HepG2 (cell line): ENCODE data around the gene PXYLP1. TPM values are rescaled to one million over a fixed set of nuclear protein-coding genes. Genes with fewer than 3 reads are reported as not detected.

Experiments used
- ARNT2 ChIP-seq: sonication (generic); formaldehyde crosslinking; IDR thresholded peaks from 2 replicates; pipeline ENCODE4 v1.8.0; 2022; ENCODE audit warnings: mild to moderate bottlenecking, low read depth, missing genetic modification reagents, moderate library complexity
- ATF5 ChIP-seq: sonication (generic); formaldehyde crosslinking; IDR thresholded peaks from 2 replicates; pipeline ENCODE4 v1.4.0; 2020; ENCODE audit warnings: mild to moderate bottlenecking, low read depth, missing genetic modification reagents
- E2F5 ChIP-seq: sonication (generic); formaldehyde crosslinking; conservative IDR thresholded peaks from 2 replicates; pipeline ENCODE4 v1.4.0; 2020; ENCODE audit warnings: missing genetic modification reagents
- FOSL1 ChIP-seq: sonication (generic); formaldehyde crosslinking; IDR thresholded peaks from 2 replicates; pipeline ENCODE4 v1.9.0; 2021; ENCODE audit warnings: missing genetic modification reagents, borderline replicate concordance
- HMG20A ChIP-seq: IDR thresholded peaks from 2 replicates; pipeline ENCODE4 v1.6.1; 2016; ENCODE audit warnings: borderline replicate concordance
- HOXD1 ChIP-seq: sonication (generic); formaldehyde crosslinking; IDR thresholded peaks from 2 replicates; pipeline ENCODE4 v1.5.0; 2020; ENCODE audit warnings: missing genetic modification reagents
- JUN ChIP-seq: sonication (generic); formaldehyde crosslinking; IDR thresholded peaks from 2 replicates; pipeline ENCODE4 v1.4.0; 2020; ENCODE audit warnings: mild to moderate bottlenecking, missing genetic modification reagents
- PREB ChIP-seq: sonication (generic); formaldehyde crosslinking; IDR thresholded peaks from 2 replicates; pipeline ENCODE4 v1.4.0; 2020; ENCODE audit warnings: missing genetic modification reagents
- SMARCC2 ChIP-seq: fragments of 450-650 bp; IDR thresholded peaks from 2 replicates; pipeline ENCODE4 v1.6.1; 2017; ENCODE audit warnings: antibody characterized with exemption, mild to moderate bottlenecking
- SMC3 ChIP-seq: IDR thresholded peaks from 2 replicates; pipeline ENCODE4 v1.6.1; 2011; ENCODE audit warnings: low read length, improper control_type of control experiment
- SP4 ChIP-seq: sonication (generic); formaldehyde crosslinking; IDR thresholded peaks from 2 replicates; pipeline ENCODE4 v1.8.1; 2023; ENCODE audit warnings: mild to moderate bottlenecking, missing genetic modification reagents
- ZBTB2 ChIP-seq: sonication (generic); formaldehyde crosslinking; IDR thresholded peaks from 2 replicates; pipeline ENCODE4 v1.8.0; 2022; ENCODE audit warnings: low read depth, missing genetic modification reagents
- ZBTB21 ChIP-seq: sonication (generic); formaldehyde crosslinking; IDR thresholded peaks from 2 replicates; pipeline ENCODE4 v1.4.0; 2020; ENCODE audit warnings: missing genetic modification reagents
- ZNF160 ChIP-seq: sonication (generic); formaldehyde crosslinking; IDR thresholded peaks from 2 replicates; pipeline ENCODE4 v1.8.0; 2022; ENCODE audit warnings: mild to moderate bottlenecking, inconsistent platforms, missing genetic modification reagents
- ZNF281 ChIP-seq: sonication (generic); formaldehyde crosslinking; IDR thresholded peaks from 2 replicates; pipeline ENCODE4 v1.4.0; 2020; ENCODE audit warnings: missing genetic modification reagents, borderline replicate concordance
- ZNF383 ChIP-seq: sonication (generic); formaldehyde crosslinking; IDR thresholded peaks from 2 replicates; pipeline ENCODE4 v1.4.0; 2020; ENCODE audit warnings: missing genetic modification reagents, mild to moderate bottlenecking, borderline replicate concordance
- ZNF468 ChIP-seq: sonication (generic); formaldehyde crosslinking; IDR thresholded peaks from 2 replicates; pipeline ENCODE4 v1.8.0; 2022; ENCODE audit warnings: mild to moderate bottlenecking, moderate library complexity, missing genetic modification reagents
- ZNF530 ChIP-seq: sonication (generic); formaldehyde crosslinking; IDR thresholded peaks from 2 replicates; pipeline ENCODE4 v1.5.0; 2020; ENCODE audit warnings: low read depth, mild to moderate bottlenecking, missing genetic modification reagents
- ZNF670 ChIP-seq: sonication (generic); formaldehyde crosslinking; IDR thresholded peaks from 2 replicates; pipeline ENCODE4 v1.8.0; 2022; ENCODE audit warnings: mild to moderate bottlenecking, missing genetic modification reagents, borderline replicate concordance
- ZNF761 ChIP-seq: sonication (generic); formaldehyde crosslinking; conservative IDR thresholded peaks from 2 replicates; pipeline ENCODE4 v1.4.0; 2020; ENCODE audit warnings: mild to moderate bottlenecking, missing genetic modification reagents
- polyA plus RNA-seq, 8 experiments: library from polyadenylated mRNA; depleted of rRNA in 3 of 8; stranded (reverse) in 7 of 8; unstranded in 1 of 8; fragments of >200 nt; fragmentation: Illumina TruSeq in 4 of 8; extraction: Trizol in 4 of 8; gene quantifications; 2 replicates each; pipeline versions ENCODE4 v1.2.1 to v1.2.3, GENCODE V29; 2011 to 2016; ENCODE audit warnings: low read depth in 4 of 8, missing spikeins in 1 of 8, mixed read lengths in 1 of 8; ENCODE audit not compliant: insufficient read depth in 1 of 8
- total RNA-seq, 5 experiments: library from RNA; depleted of rRNA; stranded (reverse); fragments of >200 nt; fragmentation: Illumina TruSeq; extraction: Trizol; gene quantifications; 2 replicates each; pipeline ENCODE4 v1.2.3, GENCODE V29; 2016; ENCODE audit warnings: low read depth in 1 of 5

PXYLP1 gene
- total and polyA plus RNA-seq, 2 of the 13 experiments (the other 11 are each of a cell fraction or from before 2014, with no cell fraction given): 4.9 to 8.1 TPM

- TF ChIP-seq ZBTB2 (CRISPR knock-in tag): no peak; the same call in 1 of the 2 replicates
- TF ChIP-seq ZBTB21 (CRISPR knock-in tag): 0 out of 2 replicates have a peak, but pooled peaks have one; percentile 35
- no peak for TF ChIP-seq JUN (CRISPR knock-in tag)
- TF ChIP-seq HOXD1 (CRISPR knock-in tag): 0 out of 2 replicates have a peak, but pooled peaks have one; percentile 40
- TF ChIP-seq SMC3: peak; percentile 64
- TF ChIP-seq FOSL1 (CRISPR knock-in tag): no peak
- TF ChIP-seq PREB (CRISPR knock-in tag): 0 out of 2 replicates have a peak, but pooled peaks have one; percentile 12
- TF ChIP-seq ARNT2 (CRISPR knock-in tag): peak; percentile 59; the same call in 1 of the 2 replicates
- peak; percentile 63; the same call in 1 of the 2 replicates for TF ChIP-seq ZNF160
- TF ChIP-seq ZNF670 (CRISPR knock-in tag): no peak; the same call in 1 of the 2 replicates
- no peak for TF ChIP-seq ZNF281
- TF ChIP-seq SP4 (CRISPR knock-in tag): peak; percentile 87
- no peak for TF ChIP-seq ZNF468 (CRISPR knock-in tag)
- TF ChIP-seq ATF5: no peak
- TF ChIP-seq E2F5 (CRISPR knock-in tag): peak; percentile 55; the same call in 1 of the 2 replicates
- TF ChIP-seq SMARCC2: no peak
- TF ChIP-seq ZNF530: no peak
- TF ChIP-seq ZNF761: peak; percentile 64; the same call in 1 of the 2 replicates
- TF ChIP-seq ZNF383 (CRISPR knock-in tag): peak; percentile 81; the same call in 1 of the 2 replicates
- TF ChIP-seq HMG20A (CRISPR knock-in tag): no peak
Observed at GRCh38 chr3:141311496-141312353, 80.1 kb downstream of the PXYLP1 start (continued).
